Measurements from ENCODE around the gene TSPAN15.

TSPAN15 gene

GRCh38 chr10:69437321-69438259 is 13.7 kb upstream of the TSPAN15 start:
- ChIA-PET POLR2A (interaction anchor here (1.2 kb wide), 1 partner anchor 9 kb away, joined by 5 read pairs; no protein-coding TSS in a partner anchor), CTCF (interaction anchor here (0.6 to 2.6 kb wide), 3 partner anchors 12 to 390 kb away, joined by 3 to 9 read pairs (median 4); partner anchors contain the start of gene TACR2)
- DNase-seq (ENCODE audit: extremely low spot score): no peak
- TF ChIP-seq LEF1 (IDR thresholded peaks at IDR 0.05; ENCODE audit: borderline replicate concordance): no peak
- no peak for TF ChIP-seq BHLHE40 (IDR thresholded peaks at IDR 0.05; ENCODE audit: borderline replicate concordance)
- no peak for TF ChIP-seq HDGF (IDR thresholded peaks at IDR 0.05; ENCODE audit: borderline replicate concordance)
- no peak for TF ChIP-seq TARDBP (IDR thresholded peaks at IDR 0.05)
- TF ChIP-seq FOXK2 (IDR thresholded peaks at IDR 0.05): no peak
- TF ChIP-seq L3MBTL2 (conservative IDR thresholded peaks at IDR 0.05): no peak
- TF ChIP-seq ARNT (IDR thresholded peaks at IDR 0.05): no peak
- TF ChIP-seq FOXM1 (IDR thresholded peaks at IDR 0.05; ENCODE audit: borderline replicate concordance): no peak
- no peak for TF ChIP-seq ZNF384 (IDR thresholded peaks at IDR 0.05)
- no peak for TF ChIP-seq CTBP1 (IDR thresholded peaks at IDR 0.05; ENCODE audit: borderline replicate concordance)
- TF ChIP-seq PKNOX1 (IDR thresholded peaks at IDR 0.05): no peak
- TF ChIP-seq SUZ12 (IDR thresholded peaks at IDR 0.05): no peak
- no peak for TF ChIP-seq ELF4 (IDR thresholded peaks at IDR 0.05)
- TF ChIP-seq SP1 (IDR thresholded peaks at IDR 0.05): no peak
- TF ChIP-seq FOXA1 (IDR thresholded peaks at IDR 0.05): no peak

DNA sequence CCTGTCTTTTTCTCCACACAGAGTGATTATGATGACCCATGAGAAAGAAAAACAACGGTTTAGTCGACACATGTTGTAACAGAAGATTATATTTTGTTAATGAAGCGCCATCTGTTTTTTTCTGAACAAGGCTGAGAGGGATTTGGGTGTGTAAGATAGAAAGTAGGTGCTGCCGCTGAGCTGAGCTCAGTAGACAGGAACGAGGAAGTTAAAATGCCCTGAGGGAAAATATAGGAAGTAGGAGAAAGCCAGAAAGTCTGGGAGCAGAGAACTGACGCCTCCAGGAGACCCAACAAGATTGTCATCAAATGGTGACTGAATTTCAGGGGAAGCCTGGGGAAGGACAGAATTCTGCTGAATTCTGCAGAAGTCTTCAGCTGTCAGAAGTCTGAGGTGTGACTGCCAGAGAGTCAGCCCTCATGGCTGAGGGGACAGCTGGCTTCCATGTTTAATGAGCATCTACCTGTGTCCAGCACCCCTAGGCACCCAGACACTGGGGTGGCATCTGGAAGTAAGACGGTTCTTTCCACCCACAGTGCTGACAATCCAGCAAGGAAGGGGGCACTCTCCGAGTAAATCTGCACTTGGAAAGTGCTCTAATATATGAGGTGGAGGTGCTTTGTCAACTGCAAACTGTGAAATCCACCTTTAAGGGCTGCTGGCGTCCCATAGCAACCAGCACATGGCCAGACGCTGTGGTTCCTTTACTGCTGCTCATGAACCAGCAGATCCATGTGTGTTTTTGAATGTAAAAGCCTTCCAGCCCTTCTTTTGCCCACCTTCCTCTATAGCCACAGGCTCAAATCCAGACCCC is 12.5 kb upstream of the TSPAN15 start:
- no peak for DNase-seq (ENCODE audit: extremely low spot score)
- no peak for TF ChIP-seq ARNT (IDR thresholded peaks at IDR 0.05)
- no peak for TF ChIP-seq CTBP1 (IDR thresholded peaks at IDR 0.05; ENCODE audit: borderline replicate concordance)
- TF ChIP-seq FOXA1 (IDR thresholded peaks at IDR 0.05): no peak
- ChIA-PET CTCF (interaction anchor here (0.6 to 2.6 kb wide), 3 partner anchors 11 to 389 kb away, joined by 3 to 9 read pairs (median 4); partner anchors contain the start of gene TACR2), POLR2A (interaction anchor here (0.9 to 1.2 kb wide), 2 partner anchors 8 to 12 kb away, joined by 3 to 5 read pairs; partner anchors contain the start of gene TSPAN15)

- DNase-seq (ENCODE audit: extremely low spot score): no peak
- TF ChIP-seq LEF1 (IDR thresholded peaks at IDR 0.05; ENCODE audit: borderline replicate concordance): no peak
- no peak for TF ChIP-seq NFRKB (IDR thresholded peaks at IDR 0.05)
- ChIA-PET POLR2A (interaction anchor here (0.9 to 1.2 kb wide), 2 partner anchors 8 to 12 kb away, joined by 3 to 5 read pairs; partner anchors contain the start of gene TSPAN15), CTCF (interaction anchor here (1.6 to 2.6 kb wide), 2 partner anchors 11 to 22 kb away, joined by 4 to 9 read pairs; partner anchors contain the start of gene TACR2)
Observed at GRCh38 chr10:69439350-69439739, 11.9 kb upstream of the TSPAN15 start.

- ChIA-PET CTCF (interaction anchor here (1.6 to 2.6 kb wide), 2 partner anchors 10 to 23 kb away, joined by 4 to 9 read pairs; partner anchors contain the start of gene TACR2), POLR2A (interaction anchor here (1.0 kb wide), 1 partner anchor 11 kb away, joined by 4 read pairs; the partner anchor contains the start of gene TSPAN15)
- no peak for DNase-seq (ENCODE audit: extremely low spot score)
- TF ChIP-seq ZNF384 (IDR thresholded peaks at IDR 0.05): no peak
- no peak for TF ChIP-seq SP1 (IDR thresholded peaks at IDR 0.05)
- no peak for TF ChIP-seq PKNOX1 (IDR thresholded peaks at IDR 0.05)
- no peak for TF ChIP-seq SUZ12 (IDR thresholded peaks at IDR 0.05)
Observed at GRCh38 chr10:69439813-69440506, 11.3 kb upstream of the TSPAN15 start.

- DNase-seq (ENCODE audit: extremely low spot score): no peak
- TF ChIP-seq CTBP1 (IDR thresholded peaks at IDR 0.05; ENCODE audit: borderline replicate concordance): no peak
- TF ChIP-seq TARDBP (IDR thresholded peaks at IDR 0.05): no peak
- no peak for TF ChIP-seq ZNF384 (IDR thresholded peaks at IDR 0.05)
- no peak for TF ChIP-seq HDGF (IDR thresholded peaks at IDR 0.05; ENCODE audit: borderline replicate concordance)
- TF ChIP-seq FOXK2 (IDR thresholded peaks at IDR 0.05): no peak
- TF ChIP-seq ELF4 (IDR thresholded peaks at IDR 0.05): no peak
- no peak for TF ChIP-seq SUZ12 (IDR thresholded peaks at IDR 0.05)
- no peak for TF ChIP-seq LEF1 (IDR thresholded peaks at IDR 0.05; ENCODE audit: borderline replicate concordance)
- no peak for TF ChIP-seq BHLHE40 (IDR thresholded peaks at IDR 0.05; ENCODE audit: borderline replicate concordance)
- no peak for TF ChIP-seq L3MBTL2 (conservative IDR thresholded peaks at IDR 0.05)
- no peak for TF ChIP-seq SP1 (IDR thresholded peaks at IDR 0.05)
- no peak for TF ChIP-seq NFRKB (IDR thresholded peaks at IDR 0.05)
- no peak for TF ChIP-seq PKNOX1 (IDR thresholded peaks at IDR 0.05)
- no peak for TF ChIP-seq ARNT (IDR thresholded peaks at IDR 0.05)
- no peak for TF ChIP-seq FOXA1 (IDR thresholded peaks at IDR 0.05)
- TF ChIP-seq FOXM1 (IDR thresholded peaks at IDR 0.05; ENCODE audit: borderline replicate concordance): no peak
- POLR2A ChIA-PET: interaction anchor here (1.2 kb wide), 1 partner anchor 8 kb away, joined by 3 read pairs; the partner anchor contains the start of gene TSPAN15
- CTCF ChIA-PET: no interaction called here
Observed at GRCh38 chr10:69443354-69443753, 7.9 kb upstream of the TSPAN15 start.

Measured in HEK293T (cell line).